BE2C (cell line): ENCODE results near the gene GJB4.

Experiments used
- DNase-seq: peaks from one replicate; pipeline ENCODE4 v3.0.0-alpha.2; 2020
- H3K27me3 ChIP-seq: fragments of 250-450 bp; sonication (Bioruptor Pico); 2 replicates; pipeline ENCODE4 v1.5.1; 2020; ENCODE audit warnings: mild to moderate bottlenecking
- H3K36me3 ChIP-seq: fragments of 250-450 bp; sonication (Bioruptor Pico); 2 replicates; pipeline ENCODE4 v1.5.1; 2020; ENCODE audit warnings: mild to moderate bottlenecking
- H3K4me1 ChIP-seq: fragments of 250-450 bp; sonication (Bioruptor Pico); 2 replicates; pipeline ENCODE4 v1.5.1; 2020
- H3K4me3 ChIP-seq: 2 replicates; pipeline ENCODE4 v1.5.1; 2011; ENCODE audit warnings: low read depth, low read length
- H3K9me3 ChIP-seq: fragments of 250-450 bp; sonication (Bioruptor Pico); 2 replicates; pipeline ENCODE4 v1.5.1; 2020
- CTCF ChIP-seq: IDR thresholded peaks from 2 replicates; pipeline ENCODE4 v1.5.1; 2012; ENCODE audit warnings: mild to moderate bottlenecking, low read depth, low read length

Gene GJB4

GRCh38 chr1:34778381-34778780 lies 18.8 kb downstream of the GJB4 start:
- TF ChIP-seq CTCF = no peak
- H3K36me3 ChIP-seq = no peaks in the 10 kb centered on the region
- DNase-seq = no peak
- H3K27me3 ChIP-seq = peaks cover 16% of the 10 kb centered on the region
- no peaks in the 10 kb centered on the region for H3K4me1 ChIP-seq
- H3K4me3 ChIP-seq = no peak overlapping the region
- H3K9me3 ChIP-seq = no peaks in the 10 kb centered on the region

DNA sequence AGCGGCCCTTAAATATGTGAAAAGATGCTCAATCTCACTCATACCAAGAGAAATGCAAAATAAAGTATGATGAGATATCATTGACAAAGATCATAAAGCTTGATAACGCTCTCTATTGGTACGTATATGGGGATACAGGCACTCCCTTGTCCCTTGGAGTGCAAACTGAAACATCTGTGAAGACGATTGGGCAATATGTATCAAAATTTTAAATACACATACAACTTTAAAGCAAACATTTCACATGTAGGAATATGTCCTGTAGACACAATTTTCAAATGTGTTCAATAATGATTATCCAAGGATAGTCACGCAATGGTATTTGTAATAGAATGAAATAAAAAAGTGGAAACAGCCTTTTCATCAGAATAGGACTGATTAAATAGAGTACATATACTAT lies 19.5 kb downstream of the GJB4 start:
- Histone ChIP-seq H3K9me3 (no peaks in the 10 kb centered on the region), H3K27me3 (peaks cover 16% of the 10 kb centered on the region), H3K4me3 (no peak overlapping the region), H3K36me3 (no peaks in the 10 kb centered on the region), H3K4me1 (no peaks in the 10 kb centered on the region)
- no peak for TF ChIP-seq CTCF
- no peak for DNase-seq

GRCh38 chr1:34779526-34779925 lies 20.0 kb downstream of the GJB4 start:
- Histone ChIP-seq H3K27me3 (peaks cover 16% of the 10 kb centered on the region), H3K9me3 (no peaks in the 10 kb centered on the region), H3K36me3 (no peaks in the 10 kb centered on the region), H3K4me3 (no peak overlapping the region), H3K4me1 (no peaks in the 10 kb centered on the region)
- no peak for DNase-seq
- no peak for TF ChIP-seq CTCF

DNA sequence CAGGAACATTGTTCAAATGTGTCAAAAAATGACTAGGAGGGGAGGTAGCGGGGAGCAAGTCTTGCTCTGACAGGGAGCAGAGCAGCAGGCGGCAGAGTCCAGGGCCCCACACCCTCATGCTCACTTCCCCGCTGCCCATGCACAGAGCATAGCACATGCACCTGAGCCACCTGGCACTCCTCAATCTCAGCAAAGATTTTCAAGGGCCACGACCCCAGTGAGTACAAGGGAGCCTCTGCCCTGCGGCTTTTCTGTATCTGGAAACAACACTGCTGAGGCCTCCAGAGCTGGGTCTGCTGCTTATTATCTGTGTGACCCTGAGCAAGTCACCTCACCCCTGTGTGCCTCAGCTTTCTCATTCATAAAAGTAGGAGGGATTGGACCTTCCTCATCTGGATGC lies 20.4 kb downstream of the GJB4 start:
- H3K4me3 ChIP-seq = no peak overlapping the region
- DNase-seq = no peak
- H3K36me3 ChIP-seq = no peaks in the 10 kb centered on the region
- no peaks in the 10 kb centered on the region for H3K4me1 ChIP-seq
- no peaks in the 10 kb centered on the region for H3K9me3 ChIP-seq
- peaks cover 16% of the 10 kb centered on the region for H3K27me3 ChIP-seq
- no peak for TF ChIP-seq CTCF

DNA sequence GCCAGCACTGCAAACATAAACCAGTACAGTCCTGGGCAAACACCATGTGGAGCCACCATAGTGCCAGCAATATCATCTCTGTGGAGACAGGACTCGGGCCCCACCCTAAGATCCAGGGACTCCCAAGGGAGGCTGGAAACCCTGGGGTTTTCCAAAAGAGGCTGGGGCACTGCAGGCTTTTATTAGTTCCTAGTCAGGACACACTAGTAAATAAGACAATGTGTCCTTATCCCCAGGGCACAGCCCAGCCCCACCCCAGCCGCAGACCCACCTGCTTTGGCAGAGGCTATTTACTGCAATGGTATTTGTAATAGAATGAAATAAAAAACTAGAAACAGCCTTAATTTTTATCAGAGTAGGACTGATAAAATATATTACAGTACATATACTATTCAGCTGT lies 21.0 kb downstream of the GJB4 start:
- no peaks in the 10 kb centered on the region for H3K9me3 ChIP-seq
- no peak overlapping the region for H3K4me3 ChIP-seq
- TF ChIP-seq CTCF = no peak
- peaks cover 16% of the 10 kb centered on the region for H3K27me3 ChIP-seq
- H3K36me3 ChIP-seq = no peaks in the 10 kb centered on the region
- H3K4me1 ChIP-seq = no peaks in the 10 kb centered on the region
- DNase-seq = no peak

- DNase-seq = no peak
- no peak within 1 kb of the TSS; the same call in 1 of the 2 replicates for H3K4me3 ChIP-seq
- TF ChIP-seq CTCF = no peak
- H3K9me3 ChIP-seq = no peaks in the 10 kb centered on the region
- H3K36me3 ChIP-seq = no peaks in the 10 kb centered on the region
- H3K4me1 ChIP-seq = no peaks in the 10 kb centered on the region
- peaks cover 16% of the 10 kb centered on the region for H3K27me3 ChIP-seq
Observed at GRCh38 chr1:34781071-34781843, 21.7 kb downstream of the GJB4 start, which contains the start of gene GJB3. Gene GJB3 (plus strand): TSS chr1:34781214. CDS start chr1:34784763, 3,549 bp downstream.
